ENCODE measurements around the gene STX1A. TPM values are rescaled to one million over a fixed set of nuclear protein-coding genes. Genes with fewer than 3 reads are reported as not detected.
A peak's percentile ranks its signal among the peaks of the same experiment; 100 is the strongest.

STX1A gene
- total RNA-seq, 2 experiments from 2014 or later = 4.9 TPM

- peaks cover 12% of the 10 kb centered on the region for H3K36me3 Mint-ChIP-seq
- no peaks in the 10 kb centered on the region for H3K9me3 Mint-ChIP-seq
- H3K4me3 Mint-ChIP-seq = no peak overlapping the region
- no peak for DNase-seq
- H3K27me3 Mint-ChIP-seq = no peaks in the 10 kb centered on the region
- H3K27ac Mint-ChIP-seq = no peak overlapping the region
- peaks cover 12% of the 10 kb centered on the region for H3K4me1 Mint-ChIP-seq
Observed at GRCh38 chr7:73704640-73705550, 14.6 kb downstream of the STX1A start.

GRCh38 chr7:73703757-73704639, 15.5 kb downstream of the STX1A start:
- no peaks in the 10 kb centered on the region for H3K27me3 Mint-ChIP-seq
- no peak overlapping the region for H3K27ac Mint-ChIP-seq
- H3K4me3 Mint-ChIP-seq = no peak overlapping the region
- H3K9me3 Mint-ChIP-seq = no peaks in the 10 kb centered on the region
- peaks cover 12% of the 10 kb centered on the region for H3K36me3 Mint-ChIP-seq
- peaks cover 12% of the 10 kb centered on the region for H3K4me1 Mint-ChIP-seq
- peak; percentile 43 for DNase-seq

- DNase-seq = no peak
- Mint-ChIP-seq H3K4me1 (peaks cover 12% of the 10 kb centered on the region), H3K4me3 (no peak overlapping the region), H3K27ac (no peak overlapping the region), H3K9me3 (no peaks in the 10 kb centered on the region), H3K36me3 (peaks cover 15% of the 10 kb centered on the region), H3K27me3 (no peaks in the 10 kb centered on the region)
Observed at GRCh38 chr7:73703225-73703624, 16.2 kb downstream of the STX1A start.

GRCh38 chr7:73702665-73703064, 16.8 kb downstream of the STX1A start:
- Mint-ChIP-seq H3K4me3 (no peak overlapping the region), H3K27ac (no peak overlapping the region), H3K4me1 (peaks cover 12% of the 10 kb centered on the region), H3K36me3 (peaks cover 15% of the 10 kb centered on the region), H3K27me3 (no peaks in the 10 kb centered on the region), H3K9me3 (no peaks in the 10 kb centered on the region)
- DNase-seq = no peak

DNA sequence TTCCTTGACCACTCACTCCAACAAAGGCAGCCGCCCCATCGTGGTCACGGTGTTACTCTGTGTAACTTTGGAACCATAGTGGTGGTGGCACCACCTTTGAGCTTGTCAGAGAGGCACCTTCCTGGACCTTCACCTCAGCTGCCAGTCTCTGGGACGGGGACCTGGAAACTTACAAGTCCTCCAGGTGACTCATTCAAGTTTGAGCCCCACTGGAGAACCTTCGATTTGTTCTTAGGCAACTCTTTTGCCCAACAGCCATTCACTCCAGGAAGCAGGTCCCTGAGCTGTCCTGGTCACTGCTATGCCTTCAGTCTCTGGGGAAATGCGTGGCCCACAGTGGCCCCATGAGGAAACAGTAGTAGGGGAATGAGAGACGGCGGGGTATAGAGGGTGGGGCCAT, 17.2 kb downstream of the STX1A start:
- H3K9me3 Mint-ChIP-seq = no peaks in the 10 kb centered on the region
- DNase-seq = no peak
- no peak overlapping the region for H3K27ac Mint-ChIP-seq
- H3K36me3 Mint-ChIP-seq = peaks cover 15% of the 10 kb centered on the region
- no peaks in the 10 kb centered on the region for H3K27me3 Mint-ChIP-seq
- H3K4me3 Mint-ChIP-seq = no peak overlapping the region
- peaks cover 12% of the 10 kb centered on the region for H3K4me1 Mint-ChIP-seq

DNA sequence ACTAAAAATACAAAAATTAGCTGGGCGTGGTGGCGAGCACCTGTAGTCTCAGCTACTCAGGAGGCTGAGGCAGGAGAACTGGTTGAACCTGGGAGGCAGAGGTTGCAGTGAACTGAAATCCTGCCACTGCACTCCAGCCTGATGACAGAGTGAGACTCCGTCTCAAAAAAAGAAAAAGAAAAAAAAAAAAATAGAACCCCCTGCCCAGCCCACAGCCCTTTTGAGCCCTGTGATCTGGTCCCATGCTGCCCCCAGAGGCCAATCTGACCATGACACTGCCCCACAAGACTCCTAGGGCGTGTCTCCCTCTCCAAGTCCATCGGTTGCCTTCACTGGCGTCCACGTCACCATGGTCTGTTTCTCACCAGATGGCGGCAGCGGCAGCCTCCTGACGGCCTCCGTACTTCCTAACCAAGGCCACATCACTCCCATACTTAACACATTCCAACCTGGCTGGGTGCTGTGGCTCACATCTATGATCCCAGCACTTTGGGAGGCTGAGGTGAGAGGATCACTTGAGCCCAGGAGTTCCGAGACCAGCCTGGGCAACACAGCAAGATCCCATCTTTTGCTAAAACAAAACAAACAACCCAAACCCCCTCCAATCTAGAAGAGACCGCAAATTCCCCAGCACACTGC, 18.0 kb downstream of the STX1A start:
- Mint-ChIP-seq H3K4me1 (peaks cover 5% of the 10 kb centered on the region), H3K4me3 (no peak overlapping the region), H3K9me3 (no peaks in the 10 kb centered on the region), H3K27ac (no peak overlapping the region), H3K27me3 (no peaks in the 10 kb centered on the region), H3K36me3 (peaks cover 18% of the 10 kb centered on the region)
- no peak for DNase-seq

- H3K4me3 Mint-ChIP-seq = no peak overlapping the region
- H3K9me3 Mint-ChIP-seq = no peaks in the 10 kb centered on the region
Observed at GRCh38 chr7:73700581-73701134, 18.8 kb downstream of the STX1A start.

DNA sequence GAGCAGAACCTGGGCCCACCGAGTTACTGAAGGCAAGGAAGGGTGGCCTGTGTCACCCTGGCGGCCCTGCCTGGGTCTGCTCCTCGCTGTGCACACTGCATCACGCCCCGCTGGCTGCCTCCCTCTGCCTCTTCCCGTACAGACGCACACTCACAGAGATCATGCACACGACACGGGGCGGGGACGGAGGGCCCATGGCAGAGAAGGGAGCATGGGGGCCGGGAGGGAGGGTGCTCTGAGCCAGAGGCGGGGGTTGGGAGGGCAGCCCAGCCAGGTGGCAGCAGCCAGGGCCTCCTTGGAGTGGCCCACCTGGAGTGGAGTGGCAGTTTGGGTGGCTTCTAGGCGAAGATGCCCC, 19.4 kb downstream of the STX1A start:
- Mint-ChIP-seq H3K27me3 (no peaks in the 10 kb centered on the region), H3K4me1 (peaks cover 5% of the 10 kb centered on the region), H3K36me3 (peaks cover 18% of the 10 kb centered on the region), H3K4me3 (no peak overlapping the region), H3K9me3 (no peaks in the 10 kb centered on the region), H3K27ac (no peak overlapping the region)
- no peak for DNase-seq

More at GRCh38 chr7:73700581-73701134, 18.8 kb downstream of the STX1A start:
- H3K27ac Mint-ChIP-seq = no peak overlapping the region
- no peaks in the 10 kb centered on the region for H3K27me3 Mint-ChIP-seq
- peaks cover 18% of the 10 kb centered on the region for H3K36me3 Mint-ChIP-seq
- DNase-seq = no peak
- H3K4me1 Mint-ChIP-seq = peaks cover 5% of the 10 kb centered on the region

- Mint-ChIP-seq H3K36me3 (peaks cover 20% of the 10 kb centered on the region), H3K9me3 (no peaks in the 10 kb centered on the region), H3K4me3 (no peak overlapping the region), H3K27me3 (no peaks in the 10 kb centered on the region), H3K27ac (no peak overlapping the region), H3K4me1 (peaks cover 5% of the 10 kb centered on the region)
- no peak for DNase-seq
Observed at GRCh38 chr7:73699370-73700068, 19.9 kb downstream of the STX1A start.

DNA sequence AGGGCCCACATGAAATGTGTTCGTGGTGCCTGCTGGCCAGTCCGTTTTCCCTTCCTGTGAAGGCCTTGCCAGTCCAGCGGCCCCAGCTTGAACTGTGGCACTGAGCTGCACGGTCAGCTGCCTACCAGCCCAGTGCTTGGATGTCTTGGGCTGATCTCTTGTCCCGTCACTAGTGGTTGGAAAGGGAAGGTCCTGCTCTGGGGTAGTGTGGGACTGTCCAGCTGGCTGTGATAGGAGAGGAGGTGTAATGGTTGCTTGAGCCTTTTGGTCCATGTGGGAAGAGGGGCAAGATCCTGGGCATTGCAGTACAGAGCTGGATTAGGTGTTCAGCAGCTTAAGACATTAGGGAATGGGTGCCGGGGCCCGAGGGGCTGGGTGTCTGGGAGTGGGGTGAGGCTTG, 21.1 kb downstream of the STX1A start:
- Mint-ChIP-seq H3K4me3 (no peak overlapping the region), H3K27ac (no peak overlapping the region), H3K36me3 (peaks cover 23% of the 10 kb centered on the region), H3K4me1 (peaks cover 4% of the 10 kb centered on the region), H3K27me3 (no peaks in the 10 kb centered on the region), H3K9me3 (no peaks in the 10 kb centered on the region)
- DNase-seq = no peak

DNA sequence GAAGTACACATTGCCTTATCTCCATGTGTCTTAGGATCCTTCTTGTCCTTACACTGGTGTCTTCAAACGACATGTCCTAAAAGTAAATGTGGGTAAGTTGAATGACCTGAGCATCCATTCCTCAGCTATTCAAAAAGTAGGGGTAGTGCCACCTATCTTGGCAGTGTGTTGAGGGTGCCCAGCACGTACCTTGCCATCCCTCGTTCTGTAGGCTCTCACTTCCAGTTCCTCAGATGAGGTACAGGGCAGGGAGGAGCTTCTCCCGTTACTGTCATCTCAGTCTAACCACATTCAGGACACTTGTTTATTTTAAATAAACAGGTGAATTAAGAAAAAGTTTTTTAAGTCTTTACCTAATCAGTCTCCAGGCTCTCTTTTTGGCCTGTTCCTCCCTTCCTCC, 23.1 kb downstream of the STX1A start:
- Mint-ChIP-seq H3K9me3 (no peaks in the 10 kb centered on the region), H3K27ac (no peak overlapping the region), H3K4me3 (no peak overlapping the region), H3K27me3 (no peaks in the 10 kb centered on the region), H3K36me3 (peaks cover 22% of the 10 kb centered on the region), H3K4me1 (no peaks in the 10 kb centered on the region)
- DNase-seq = no peak

- Mint-ChIP-seq H3K4me1 (peaks cover 21% of the 10 kb centered on the region), H3K27me3 (no peaks in the 10 kb centered on the region), H3K36me3 (peaks cover 43% of the 10 kb centered on the region), H3K27ac (no peak overlapping the region), H3K9me3 (no peaks in the 10 kb centered on the region), H3K4me3 (no peak overlapping the region)
- no peak for DNase-seq
Observed at GRCh38 chr7:73690646-73691045, 28.8 kb downstream of the STX1A start.

GRCh38 chr7:73688288-73688687, 31.2 kb downstream of the STX1A start:
- no peak for DNase-seq
- Mint-ChIP-seq H3K4me3 (no peak overlapping the region), H3K4me1 (peaks cover 21% of the 10 kb centered on the region), H3K27ac (peak overlapping the region; percentile 3), H3K9me3 (no peaks in the 10 kb centered on the region), H3K27me3 (no peaks in the 10 kb centered on the region), H3K36me3 (peaks cover 40% of the 10 kb centered on the region)

GRCh38 chr7:73685311-73685710, 34.2 kb downstream of the STX1A start:
- Mint-ChIP-seq H3K36me3 (peaks cover 39% of the 10 kb centered on the region), H3K4me3 (no peak overlapping the region), H3K9me3 (no peaks in the 10 kb centered on the region)

More at GRCh38 chr7:73685311-73685710, 34.2 kb downstream of the STX1A start:
- H3K4me1 Mint-ChIP-seq = peaks cover 41% of the 10 kb centered on the region
- H3K27me3 Mint-ChIP-seq = no peaks in the 10 kb centered on the region
- no peak overlapping the region for H3K27ac Mint-ChIP-seq
- no peak for DNase-seq

All from activated naive CD8-positive, alpha-beta T cell treated with anti-CD3 and anti-CD28 coated beads for 36 hours (primary cell).